ENCODE measurements around the gene ERG28. TPM values are rescaled to one million over a fixed set of nuclear protein-coding genes. Genes with fewer than 3 reads are reported as not detected.

The ERG28 gene
- total and polyA plus RNA-seq, 10 of the 15 experiments (the other 5 are each of a cell fraction or from before 2014, with no cell fraction given) = 15.2 to 67.0 (median 48.1) TPM

DNA sequence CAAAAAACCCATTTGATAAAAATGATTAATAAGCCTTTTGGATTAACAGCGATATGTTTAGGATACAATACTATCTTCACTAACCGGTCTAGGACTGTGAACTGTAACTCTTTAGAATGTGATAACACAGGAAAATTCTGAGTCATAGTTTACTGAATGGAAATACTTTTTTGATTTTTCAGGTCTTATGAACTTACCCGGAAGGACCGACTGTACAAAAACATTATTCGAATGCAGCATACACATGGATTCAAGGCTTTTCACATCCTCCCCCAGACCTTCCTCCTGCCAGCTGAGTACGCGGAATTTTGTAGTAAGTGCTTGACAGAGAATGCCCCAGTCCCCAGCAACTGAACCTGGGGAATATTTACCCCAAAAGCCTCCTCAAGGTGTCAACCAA lies 29.3 kb upstream of the ERG28 start:
- Histone ChIP-seq H3K27ac (ENCODE audit: control insufficient read depth, insufficient read depth) (no peak overlapping the region), H3K9ac (ENCODE audit: control insufficient read depth, insufficient read depth, low read length) (no peak overlapping the region), H3K36me3 (ENCODE audit: control insufficient read depth in 2 of 2, insufficient read depth in 2 of 2, low read length in 1 of 2) (peaks cover 3 to 10% of the 10 kb centered on the region in 2 experiments), H4K20me1 (ENCODE audit: control insufficient read depth, insufficient read depth) (no peaks in the 10 kb centered on the region), H2AFZ (ENCODE audit: control insufficient read depth, low read depth, low read length) (no peak overlapping the region), H3K9me3 (replicated peaks; ENCODE audit: control insufficient read depth, insufficient read depth, low read length) (no peaks in the 10 kb centered on the region; the same call in 2 of the 3 replicates), H3K79me2 (ENCODE audit: control insufficient read depth, insufficient read depth, low read length) (no peaks in the 10 kb centered on the region), H3K4me1 (ENCODE audit: control insufficient read depth, insufficient read depth, low read length) (no peaks in the 10 kb centered on the region), H3K4me2 (ENCODE audit: control insufficient read depth, insufficient read depth) (no peak overlapping the region), H3K27me3 (replicated peaks in 1 of 2; ENCODE audit: control insufficient read depth in 2 of 2, insufficient read depth in 2 of 2, low read length in 1 of 2) (no peaks in the 10 kb centered on the region), H3K4me3 (no peak overlapping the region)
- BruUV-seq (replicated peaks) = no TSS peak
- ChIA-PET CTCF (interaction anchor here (0.6 kb wide), 1 partner anchor 15 kb away, joined by 3 read pairs; no protein-coding TSS in a partner anchor), POLR2A (no interaction called here), RAD21 (ENCODE audit: unreplicated experiment) (no interaction called here), SMC1A (ENCODE audit: uncharacterized antibody, unreplicated experiment) (no interaction called here)
- DNase-seq (ENCODE audit: low read depth, low spot score) = no peak
- FAIRE-seq = no peak
- no peak for ATAC-seq
- in situ Hi-C loops (cut with MboI) (no loop called here), intact Hi-C loops (cut with micrococcal nuclease; ENCODE audit: unreplicated experiment) (no loop called here)
- WGBS (ENCODE audit: insufficient coverage, insufficient replicate concordance, low lambda C conversion rate, missing lambda C conversion rate) = 98% methylated on average over 7 of the region's 7 CpGs
- TF ChIP-seq CUX1 (IDR thresholded peaks at IDR 0.05; ENCODE audit: insufficient replicate concordance, low read depth, low read length) (no peak), ZNF24 (IDR thresholded peaks at IDR 0.05) (no peak), ATF7 (IDR thresholded peaks at IDR 0.05; ENCODE audit: low read depth) (no peak), RELA (IDR thresholded peaks at IDR 0.05; ENCODE audit: borderline replicate concordance, partially characterized antibody) (no peak), POLR2AphosphoS2 (IDR thresholded peaks at IDR 0.05; ENCODE audit: low read depth, low read length) (no peak), MXI1 (IDR thresholded peaks at IDR 0.05; ENCODE audit: low read depth, low read length) (no peak), USF1 (IDR thresholded peaks at IDR 0.05; ENCODE audit: borderline replicate concordance, extremely low read length, insufficient read depth, low read depth, low read length) (no peak), ZNF207 (IDR thresholded peaks at IDR 0.05; ENCODE audit: borderline replicate concordance) (no peak)
- TF ChIP-seq, protein P1, sequence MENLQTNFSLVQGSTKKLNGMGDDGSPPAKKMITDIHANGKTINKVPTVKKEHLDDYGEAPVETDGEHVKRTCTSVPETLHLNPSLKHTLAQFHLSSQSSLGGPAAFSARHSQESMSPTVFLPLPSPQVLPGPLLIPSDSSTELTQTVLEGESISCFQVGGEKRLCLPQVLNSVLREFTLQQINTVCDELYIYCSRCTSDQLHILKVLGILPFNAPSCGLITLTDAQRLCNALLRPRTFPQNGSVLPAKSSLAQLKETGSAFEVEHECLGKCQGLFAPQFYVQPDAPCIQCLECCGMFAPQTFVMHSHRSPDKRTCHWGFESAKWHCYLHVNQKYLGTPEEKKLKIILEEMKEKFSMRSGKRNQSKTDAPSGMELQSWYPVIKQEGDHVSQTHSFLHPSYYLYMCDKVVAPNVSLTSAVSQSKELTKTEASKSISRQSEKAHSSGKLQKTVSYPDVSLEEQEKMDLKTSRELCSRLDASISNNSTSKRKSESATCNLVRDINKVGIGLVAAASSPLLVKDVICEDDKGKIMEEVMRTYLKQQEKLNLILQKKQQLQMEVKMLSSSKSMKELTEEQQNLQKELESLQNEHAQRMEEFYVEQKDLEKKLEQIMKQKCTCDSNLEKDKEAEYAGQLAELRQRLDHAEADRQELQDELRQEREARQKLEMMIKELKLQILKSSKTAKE (IDR thresholded peaks at IDR 0.05; ENCODE audit: low read depth, poor library complexity, severe bottlenecking) = no peak
- TF ChIP-seq, protein P2, sequence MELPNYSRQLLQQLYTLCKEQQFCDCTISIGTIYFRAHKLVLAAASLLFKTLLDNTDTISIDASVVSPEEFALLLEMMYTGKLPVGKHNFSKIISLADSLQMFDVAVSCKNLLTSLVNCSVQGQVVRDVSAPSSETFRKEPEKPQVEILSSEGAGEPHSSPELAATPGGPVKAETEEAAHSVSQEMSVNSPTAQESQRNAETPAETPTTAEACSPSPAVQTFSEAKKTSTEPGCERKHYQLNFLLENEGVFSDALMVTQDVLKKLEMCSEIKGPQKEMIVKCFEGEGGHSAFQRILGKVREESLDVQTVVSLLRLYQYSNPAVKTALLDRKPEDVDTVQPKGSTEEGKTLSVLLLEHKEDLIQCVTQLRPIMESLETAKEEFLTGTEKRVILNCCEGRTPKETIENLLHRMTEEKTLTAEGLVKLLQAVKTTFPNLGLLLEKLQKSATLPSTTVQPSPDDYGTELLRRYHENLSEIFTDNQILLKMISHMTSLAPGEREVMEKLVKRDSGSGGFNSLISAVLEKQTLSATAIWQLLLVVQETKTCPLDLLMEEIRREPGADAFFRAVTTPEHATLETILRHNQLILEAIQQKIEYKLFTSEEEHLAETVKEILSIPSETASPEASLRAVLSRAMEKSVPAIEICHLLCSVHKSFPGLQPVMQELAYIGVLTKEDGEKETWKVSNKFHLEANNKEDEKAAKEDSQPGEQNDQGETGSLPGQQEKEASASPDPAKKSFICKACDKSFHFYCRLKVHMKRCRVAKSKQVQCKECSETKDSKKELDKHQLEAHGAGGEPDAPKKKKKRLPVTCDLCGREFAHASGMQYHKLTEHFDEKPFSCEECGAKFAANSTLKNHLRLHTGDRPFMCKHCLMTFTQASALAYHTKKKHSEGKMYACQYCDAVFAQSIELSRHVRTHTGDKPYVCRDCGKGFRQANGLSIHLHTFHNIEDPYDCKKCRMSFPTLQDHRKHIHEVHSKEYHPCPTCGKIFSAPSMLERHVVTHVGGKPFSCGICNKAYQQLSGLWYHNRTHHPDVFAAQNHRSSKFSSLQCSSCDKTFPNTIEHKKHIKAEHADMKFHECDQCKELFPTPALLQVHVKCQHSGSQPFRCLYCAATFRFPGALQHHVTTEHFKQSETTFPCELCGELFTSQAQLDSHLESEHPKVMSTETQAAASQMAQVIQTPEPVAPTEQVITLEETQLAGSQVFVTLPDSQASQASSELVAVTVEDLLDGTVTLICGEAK (IDR thresholded peaks at IDR 0.05; ENCODE audit: borderline replicate concordance) = no peak

Data from GM12878 (cell line).